HepG2 (cell line): ENCODE data around the gene UBAP1L. TPM values are rescaled to one million over a fixed set of nuclear protein-coding genes. Genes with fewer than 3 reads are reported as not detected.

Experiments used
- CHD4 ChIP-seq: fragments of 200-600 bp; sonication (generic); IDR thresholded peaks from 2 replicates; pipeline ENCODE4 v1.7.0; 2017; ENCODE audit warnings: mild to moderate bottlenecking, low read length, borderline replicate concordance
- JUNB ChIP-seq: sonication (generic); formaldehyde crosslinking; IDR thresholded peaks from 2 replicates; pipeline ENCODE4 v1.8.0; 2022; ENCODE audit warnings: missing genetic modification reagents, mild to moderate bottlenecking, borderline replicate concordance
- KMT2B ChIP-seq: IDR thresholded peaks from 2 replicates; pipeline ENCODE4 v1.6.1; 2016; ENCODE audit warnings: missing genetic modification reagents, missing compliant biosample characterization
- MXD4 ChIP-seq: IDR thresholded peaks from 2 replicates; pipeline ENCODE4 v1.6.1; 2016; ENCODE audit warnings: mild to moderate bottlenecking, missing biosample characterization, missing genetic modification reagents
- NR3C1 ChIP-seq: sonication (generic); formaldehyde crosslinking; IDR thresholded peaks from 2 replicates; pipeline ENCODE4 v1.4.0; 2020; ENCODE audit warnings: missing genetic modification reagents
- RAD21 ChIP-seq: fragments of 450-650 bp; formaldehyde crosslinking; IDR thresholded peaks from 2 replicates; pipeline ENCODE4 v1.5.0; 2020; ENCODE audit warnings: mild to moderate bottlenecking
- RBAK ChIP-seq: sonication (generic); formaldehyde crosslinking; IDR thresholded peaks from 2 replicates; pipeline ENCODE4 v1.5.1; 2020; ENCODE audit warnings: mild to moderate bottlenecking, missing genetic modification reagents
- ZBTB21 ChIP-seq: sonication (generic); formaldehyde crosslinking; IDR thresholded peaks from 2 replicates; pipeline ENCODE4 v1.4.0; 2020; ENCODE audit warnings: missing genetic modification reagents
- ZBTB40 ChIP-seq, 2 experiments: fragments of 450-650 bp in 1 of 2; sonication (generic) in 1 of 2; formaldehyde crosslinking in 1 of 2; IDR thresholded peaks; 2 replicates each; pipeline versions ENCODE4 v1.6.1 to v1.8.0; 2016 to 2022; ENCODE audit warnings: antibody characterized with exemption in 1 of 2, mild to moderate bottlenecking in 1 of 2, missing genetic modification reagents in 1 of 2
- ZNF256 ChIP-seq: sonication (generic); formaldehyde crosslinking; conservative IDR thresholded peaks from 2 replicates; pipeline ENCODE4 v1.4.0; 2020; ENCODE audit warnings: missing genetic modification reagents
- ZNF263 ChIP-seq: sonication (generic); formaldehyde crosslinking; IDR thresholded peaks from 2 replicates; pipeline ENCODE4 v1.4.0; 2020; ENCODE audit warnings: missing genetic modification reagents
- ZNF431 ChIP-seq: sonication (generic); formaldehyde crosslinking; IDR thresholded peaks from 2 replicates; pipeline ENCODE4 v1.9.0; 2022; ENCODE audit warnings: missing genetic modification reagents, low read depth, mild to moderate bottlenecking, borderline replicate concordance
- ZNF569 ChIP-seq: sonication (generic); formaldehyde crosslinking; IDR thresholded peaks from 2 replicates; pipeline ENCODE4 v1.5.0; 2020; ENCODE audit warnings: mild to moderate bottlenecking, missing genetic modification reagents, moderate library complexity, borderline replicate concordance
- ZNF576 ChIP-seq: sonication (generic); formaldehyde crosslinking; IDR thresholded peaks from 2 replicates; pipeline ENCODE4 v1.4.0; 2020; ENCODE audit warnings: mild to moderate bottlenecking, missing genetic modification reagents
- ZNF660 ChIP-seq: sonication (generic); formaldehyde crosslinking; IDR thresholded peaks from 2 replicates; pipeline ENCODE4 v1.5.1; 2020; ENCODE audit warnings: mild to moderate bottlenecking, low read depth, missing genetic modification reagents, borderline replicate concordance
- ZNF678 ChIP-seq: sonication (generic); formaldehyde crosslinking; IDR thresholded peaks from 2 replicates; pipeline ENCODE4 v1.4.0; 2020; ENCODE audit warnings: mild to moderate bottlenecking, missing genetic modification reagents
- polyA plus RNA-seq, 8 experiments: library from polyadenylated mRNA; depleted of rRNA in 3 of 8; stranded (reverse) in 7 of 8; unstranded in 1 of 8; fragments of >200 nt; fragmentation: Illumina TruSeq in 4 of 8; extraction: Trizol in 4 of 8; gene quantifications; 2 replicates each; pipeline versions ENCODE4 v1.2.1 to v1.2.3, GENCODE V29; 2011 to 2016; ENCODE audit warnings: low read depth in 4 of 8, missing spikeins in 1 of 8, mixed read lengths in 1 of 8; ENCODE audit not compliant: insufficient read depth in 1 of 8
- total RNA-seq, 5 experiments: library from RNA; depleted of rRNA; stranded (reverse); fragments of >200 nt; fragmentation: Illumina TruSeq; extraction: Trizol; gene quantifications; 2 replicates each; pipeline ENCODE4 v1.2.3, GENCODE V29; 2016; ENCODE audit warnings: low read depth in 1 of 5
- TF ChIP-seq, protein P1 (sequence below): sonication (generic); formaldehyde crosslinking; IDR thresholded peaks from 2 replicates; pipeline ENCODE4 v1.4.0; 2020; ENCODE audit warnings: missing genetic modification reagents, mild to moderate bottlenecking, borderline replicate concordance

The UBAP1L gene
- total and polyA plus RNA-seq, 2 of the 13 experiments (the other 11 are each of a cell fraction or from before 2014, with no cell fraction given) = 0.86 to 1.4 TPM

DNA sequence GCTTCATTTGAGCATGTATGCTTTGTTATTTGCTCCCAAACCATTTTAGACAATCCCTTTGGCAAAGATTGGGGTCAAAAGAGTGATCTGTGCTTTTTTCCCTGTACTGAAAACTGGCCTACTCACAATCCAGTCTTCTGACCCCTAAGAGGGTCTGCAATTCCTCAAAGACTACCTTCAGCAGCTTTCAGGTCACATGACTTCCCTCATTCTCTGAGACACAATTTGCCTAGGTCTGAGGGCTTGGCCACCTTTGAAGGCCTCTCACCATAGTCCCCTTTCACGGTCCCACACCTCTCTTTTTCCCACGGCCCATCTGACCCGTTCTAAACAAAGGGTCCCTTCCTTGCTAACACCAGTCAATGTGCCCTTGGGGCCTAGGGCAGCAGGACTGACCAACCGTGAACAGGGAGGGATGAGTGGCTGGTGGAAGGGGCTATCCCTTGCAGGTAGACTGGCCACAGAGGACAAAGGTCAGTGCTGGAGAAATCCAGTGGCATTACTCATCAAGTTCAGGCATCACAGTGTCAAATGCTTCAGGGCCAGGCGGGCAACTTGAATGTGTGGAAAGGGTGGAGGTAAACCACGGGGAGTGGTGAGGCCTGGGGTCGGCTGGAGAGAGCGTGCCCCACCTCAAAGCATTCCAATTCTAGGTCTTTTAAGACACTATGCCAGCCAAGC lies 58.0 kb downstream of the UBAP1L start (continued):
- no peak for TF ChIP-seq ZBTB40 (IDR thresholded peaks at IDR 0.05)
- TF ChIP-seq ZBTB40 (CRISPR knock-in tag; IDR thresholded peaks at IDR 0.05) = 0 out of 2 replicates have a peak, but pooled peaks have one; percentile 40
- peak; percentile 34; the same call in 1 of the 2 replicates for TF ChIP-seq RAD21 (CRISPR knock-in tag)
- TF ChIP-seq ZBTB21 (CRISPR knock-in tag) = no peak
- no peak for TF ChIP-seq ZNF263 (CRISPR knock-in tag)
- TF ChIP-seq ZNF569 (CRISPR knock-in tag) = no peak
- no peak for TF ChIP-seq ZNF660 (CRISPR knock-in tag)
- TF ChIP-seq, protein P1, sequence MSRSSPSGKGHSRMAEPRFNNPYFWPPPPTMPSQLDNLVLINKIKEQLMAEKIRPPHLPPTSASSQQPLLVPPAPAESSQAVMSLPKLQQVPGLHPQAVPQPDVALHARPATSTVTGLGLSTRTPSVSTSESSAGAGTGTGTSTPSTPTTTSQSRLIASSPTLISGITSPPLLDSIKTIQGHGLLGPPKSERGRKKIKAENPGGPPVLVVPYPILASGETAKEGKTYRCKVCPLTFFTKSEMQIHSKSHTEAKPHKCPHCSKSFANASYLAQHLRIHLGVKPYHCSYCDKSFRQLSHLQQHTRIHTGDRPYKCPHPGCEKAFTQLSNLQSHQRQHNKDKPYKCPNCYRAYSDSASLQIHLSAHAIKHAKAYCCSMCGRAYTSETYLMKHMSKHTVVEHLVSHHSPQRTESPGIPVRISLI (CRISPR knock-in tag) = peak; percentile 43; the same call in 1 of the 2 replicates
- TF ChIP-seq MXD4 (CRISPR knock-in tag) = no peak
- no peak for TF ChIP-seq ZNF431
- TF ChIP-seq KMT2B (CRISPR knock-in tag) = no peak
- TF ChIP-seq ZNF256 = no peak
- TF ChIP-seq CHD4 = no peak
- no peak for TF ChIP-seq NR3C1
- TF ChIP-seq JUNB (CRISPR knock-in tag) = peak; percentile 97
- no peak for TF ChIP-seq ZNF576 (CRISPR knock-in tag)
- TF ChIP-seq RBAK (CRISPR knock-in tag) = no peak
- no peak for TF ChIP-seq ZNF678 (CRISPR knock-in tag)
